Left renal cortex interstitium (tissue), 4 donors: ENCODE data around the gene SLC25A5. TPM values are rescaled to one million over a fixed set of nuclear protein-coding genes. Genes with fewer than 3 reads are reported as not detected.
"Not testable (repeated sequence)": the region's sequence is repeated elsewhere in the genome, so short reads cannot be mapped to it uniquely, and the experiment has no call there.

ENCODE experiments used
- DNase-seq, 4 donors: peaks; one replicate each; pipeline ENCODE4 v3.0.0-alpha.2; 2013; ENCODE audit warnings: low read depth in 4 of 4, low spot score in 2 of 4, missing footprints in 1 of 4
- polyA plus RNA-seq, 4 donors: library from polyadenylated mRNA; unstranded; fragments of 120-200 nt; gene quantifications; one replicate each; pipeline ENCODE4 v1.2.1, GENCODE V29; 2013; ENCODE audit not compliant: insufficient read length in 4 of 4

SLC25A5 gene
- polyA plus RNA-seq, 4 donors = 308 to 363 (median 338) TPM

- DNase-seq = no peak
Measured at GRCh38 chrX:119475389-119476101, 7.3 kb downstream of the SLC25A5 start.

- DNase-seq = no peak
Measured at GRCh38 chrX:119477812-119478232, 9.6 kb downstream of the SLC25A5 start.

DNA sequence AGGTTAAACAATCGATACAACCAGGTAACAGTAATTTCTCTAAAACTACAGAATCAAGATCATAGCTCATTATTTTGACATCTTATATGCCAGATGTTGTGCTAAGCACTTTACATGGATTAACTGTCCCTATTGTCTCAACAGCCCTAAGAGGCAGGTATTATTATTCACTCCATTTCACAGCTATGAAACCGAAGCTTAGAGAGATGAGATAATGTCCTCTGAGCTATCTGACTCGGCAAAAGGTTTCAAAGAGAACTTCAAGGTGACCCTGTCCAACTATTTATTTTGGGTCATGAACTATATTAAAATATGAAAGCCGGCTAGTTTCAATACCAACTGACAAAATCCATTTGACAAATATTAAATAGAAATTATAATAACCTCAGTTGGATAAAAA lies 10.3 kb downstream of the SLC25A5 start:
- no peak for DNase-seq

GRCh38 chrX:119479845-119480244 lies 11.6 kb downstream of the SLC25A5 start:
- DNase-seq = no peak

DNA sequence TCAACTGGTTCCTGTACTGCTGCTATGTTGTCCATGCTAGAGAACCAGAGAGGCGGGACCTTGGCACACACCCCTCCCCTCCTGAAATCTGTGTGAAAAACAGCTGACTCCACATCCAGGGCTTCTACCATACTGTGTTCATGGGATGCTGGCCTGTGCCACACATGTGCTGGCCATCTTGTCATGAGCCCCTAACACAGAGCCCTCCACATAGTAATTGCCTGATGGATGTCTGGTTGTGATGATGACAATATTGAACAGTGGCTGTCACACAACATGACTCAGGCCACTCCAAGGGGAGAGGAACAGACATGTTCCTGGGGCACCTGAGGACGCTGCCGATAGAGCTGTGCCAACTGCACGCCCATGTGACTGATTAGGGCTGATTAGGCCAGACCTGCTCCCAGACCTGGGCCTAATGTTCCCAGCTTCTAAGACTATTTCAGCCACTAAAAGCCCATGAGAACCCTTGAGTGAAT lies 13.1 kb downstream of the SLC25A5 start:
- DNase-seq = no peak

GRCh38 chrX:119482041-119482440 lies 13.8 kb downstream of the SLC25A5 start:
- DNase-seq = no peak

DNA sequence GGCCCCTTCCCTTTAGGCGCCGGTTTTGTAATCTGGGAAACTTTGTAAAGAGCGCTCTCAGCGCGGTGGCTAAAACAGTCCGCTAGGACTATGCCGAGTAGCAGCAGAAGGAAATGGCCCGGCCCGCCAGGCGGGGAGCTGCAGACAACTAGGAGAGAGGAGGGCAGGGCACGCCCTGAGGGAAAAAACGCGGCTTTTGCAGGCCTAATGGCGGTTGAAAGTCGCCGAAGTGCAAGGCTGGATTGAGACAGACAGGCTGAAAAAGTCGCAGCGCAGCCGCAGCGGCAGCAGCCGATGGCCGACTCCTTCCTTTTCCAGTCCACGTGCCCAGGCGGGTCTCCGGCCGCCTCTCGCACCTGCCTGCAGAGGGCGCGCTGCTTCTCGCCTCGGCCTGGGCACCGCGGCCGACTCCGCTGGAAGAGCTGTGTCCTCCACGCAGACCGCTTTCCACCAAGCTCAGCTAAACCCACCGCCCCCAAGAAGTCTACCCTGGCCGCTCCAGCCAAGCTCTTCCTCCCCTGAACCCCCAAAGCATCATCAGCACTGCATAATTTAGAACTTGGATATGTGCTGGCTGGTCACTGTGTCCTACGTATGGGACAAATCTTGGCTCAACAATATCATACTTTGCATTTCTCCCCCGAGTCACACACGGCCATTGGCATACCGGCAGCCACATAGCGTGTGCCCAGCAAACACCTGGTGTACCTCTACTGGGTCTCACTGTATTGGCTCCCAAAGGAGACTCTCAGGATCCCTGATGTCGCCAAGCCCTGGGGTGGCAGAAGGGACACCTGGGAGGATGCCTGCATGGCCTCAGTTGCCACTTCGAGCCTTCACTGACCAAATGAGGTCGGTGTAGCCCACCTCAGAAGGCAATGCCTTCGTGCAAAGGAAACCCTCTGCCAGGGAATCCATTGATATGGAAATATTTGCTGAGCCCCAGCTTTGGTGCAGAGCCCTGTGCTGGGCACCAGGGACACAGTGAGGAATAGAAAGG lies 14.5 kb downstream of the SLC25A5 start:
- no peak for DNase-seq

DNA sequence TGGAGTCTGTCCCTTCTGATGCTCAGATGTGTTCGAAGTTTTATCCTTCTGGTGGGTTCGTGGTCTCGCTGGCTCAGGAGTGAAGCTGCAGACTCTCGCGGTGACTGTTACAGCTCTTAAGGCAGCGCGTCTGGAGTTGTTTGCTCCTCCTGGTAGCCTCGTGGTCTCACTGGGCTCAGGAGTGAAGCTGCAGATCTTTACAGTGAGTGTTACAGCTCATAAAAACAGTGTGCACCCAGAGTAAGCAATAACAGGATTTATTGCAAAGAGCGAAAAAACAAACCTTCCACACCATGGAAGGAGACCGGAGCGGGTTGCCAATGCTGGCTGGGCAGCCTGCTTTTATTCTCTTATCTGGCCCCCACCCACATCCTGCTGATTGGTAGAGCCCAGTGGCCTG lies 18.5 kb downstream of the SLC25A5 start:
- DNase-seq = no peak

DNA sequence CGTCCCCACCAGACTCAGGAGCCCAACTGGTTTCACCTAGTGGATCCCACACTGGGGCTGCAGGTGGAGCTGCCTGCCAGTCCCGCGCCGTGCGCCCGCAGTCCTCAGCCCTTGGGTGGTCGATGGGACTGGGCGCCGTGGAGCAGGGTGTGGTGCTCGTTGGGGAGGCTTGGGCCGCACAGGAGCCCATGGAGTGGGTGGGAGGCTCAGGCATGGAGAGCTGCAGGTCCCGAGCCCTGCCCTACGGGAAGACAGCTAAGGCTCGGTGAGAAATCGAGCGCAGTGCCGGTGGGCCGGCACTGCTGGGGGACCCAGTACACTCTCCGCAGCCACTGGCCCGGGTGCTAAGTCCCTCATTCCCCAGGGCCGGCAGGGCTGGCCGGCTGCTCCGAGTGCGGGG lies 19.5 kb downstream of the SLC25A5 start:
- DNase-seq = not testable (repeated sequence)

DNA sequence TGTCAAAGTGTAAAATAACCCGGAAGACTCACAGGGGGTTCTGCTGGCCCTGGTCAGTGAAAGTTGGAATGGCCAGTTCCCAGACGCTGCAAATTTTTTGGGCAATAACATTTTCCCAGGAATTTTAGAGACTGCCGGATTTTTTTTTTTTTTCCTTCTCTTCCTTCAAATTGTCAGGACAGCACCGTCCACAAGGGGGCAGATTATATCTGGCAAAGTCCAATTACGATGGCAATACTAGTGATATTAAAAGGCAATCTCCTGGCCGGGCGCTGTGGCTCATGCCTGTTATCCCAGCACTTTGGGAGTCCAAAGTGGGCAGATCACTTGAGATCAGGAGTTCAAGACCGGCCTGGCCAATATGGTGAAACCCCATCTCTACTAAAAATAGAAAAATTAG lies 20.5 kb downstream of the SLC25A5 start:
- peak in 1 of 4 donors; percentile 15 for DNase-seq

DNA sequence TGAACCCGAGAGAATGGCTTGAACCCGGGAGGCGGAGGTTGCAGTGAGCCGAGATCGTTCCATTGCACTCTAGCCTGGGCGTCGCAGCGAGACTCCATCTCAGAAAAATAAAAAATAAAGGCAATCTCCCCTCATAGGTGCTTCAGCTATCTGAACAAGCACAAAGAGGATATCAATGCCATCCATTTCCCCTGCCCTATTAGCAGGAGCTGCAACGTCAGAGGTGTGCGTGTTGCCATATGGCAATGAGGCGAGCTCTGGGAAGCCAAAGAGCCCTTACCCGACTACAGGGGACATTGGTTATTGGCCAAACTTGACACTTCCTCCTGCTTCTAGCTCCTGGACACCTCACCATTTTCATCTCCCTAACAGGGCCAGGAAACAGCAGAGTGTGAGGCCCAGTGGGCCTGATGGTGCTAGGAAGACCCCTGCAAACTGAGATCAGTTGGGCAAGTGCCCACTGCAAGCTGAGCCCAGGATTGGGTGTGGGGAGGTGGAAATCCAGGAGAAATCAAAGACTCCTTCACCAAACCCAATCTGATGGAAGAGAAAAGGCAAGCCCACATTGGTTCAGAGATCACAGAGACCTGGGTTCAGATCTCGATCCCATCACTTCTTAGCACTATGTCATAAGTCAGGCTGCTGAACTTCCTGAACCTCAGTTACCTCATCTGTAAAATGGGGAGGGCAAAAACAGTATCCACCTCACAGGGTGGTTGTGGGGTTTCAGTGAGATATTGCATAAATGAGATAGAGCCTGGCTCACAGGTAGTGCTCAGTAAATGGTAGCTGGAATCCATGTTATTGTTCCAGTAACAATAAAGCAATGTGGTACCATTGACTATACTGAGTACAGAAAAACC lies 21.2 kb downstream of the SLC25A5 start:
- DNase-seq = no peak

GRCh38 chrX:119492463-119492862 lies 24.2 kb downstream of the SLC25A5 start:
- no peak for DNase-seq

- not testable (repeated sequence) for DNase-seq
Measured at GRCh38 chrX:119493851-119494495, 25.7 kb downstream of the SLC25A5 start.

GRCh38 chrX:119495734-119496726 lies 27.8 kb downstream of the SLC25A5 start:
- DNase-seq = no peak

DNA sequence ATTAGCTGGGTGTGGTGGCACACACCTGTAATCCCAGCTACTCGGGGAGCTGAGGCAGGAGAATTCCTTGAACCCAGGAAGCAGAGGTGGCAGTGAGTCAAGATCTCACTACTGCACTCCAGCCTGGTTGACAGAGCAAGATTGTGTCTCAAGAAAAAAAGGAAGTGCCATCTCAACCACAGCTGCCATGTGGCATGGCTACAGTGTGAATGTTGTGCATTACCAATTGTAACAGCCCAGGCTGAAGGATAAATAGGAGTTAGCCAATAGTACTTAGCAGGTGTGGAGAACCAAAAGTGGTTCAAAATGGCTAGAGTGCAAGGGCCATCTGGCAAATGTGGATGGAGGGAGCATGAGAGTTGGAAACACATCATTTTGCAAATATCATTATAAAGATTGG lies 28.9 kb downstream of the SLC25A5 start:
- no peak for DNase-seq

DNA sequence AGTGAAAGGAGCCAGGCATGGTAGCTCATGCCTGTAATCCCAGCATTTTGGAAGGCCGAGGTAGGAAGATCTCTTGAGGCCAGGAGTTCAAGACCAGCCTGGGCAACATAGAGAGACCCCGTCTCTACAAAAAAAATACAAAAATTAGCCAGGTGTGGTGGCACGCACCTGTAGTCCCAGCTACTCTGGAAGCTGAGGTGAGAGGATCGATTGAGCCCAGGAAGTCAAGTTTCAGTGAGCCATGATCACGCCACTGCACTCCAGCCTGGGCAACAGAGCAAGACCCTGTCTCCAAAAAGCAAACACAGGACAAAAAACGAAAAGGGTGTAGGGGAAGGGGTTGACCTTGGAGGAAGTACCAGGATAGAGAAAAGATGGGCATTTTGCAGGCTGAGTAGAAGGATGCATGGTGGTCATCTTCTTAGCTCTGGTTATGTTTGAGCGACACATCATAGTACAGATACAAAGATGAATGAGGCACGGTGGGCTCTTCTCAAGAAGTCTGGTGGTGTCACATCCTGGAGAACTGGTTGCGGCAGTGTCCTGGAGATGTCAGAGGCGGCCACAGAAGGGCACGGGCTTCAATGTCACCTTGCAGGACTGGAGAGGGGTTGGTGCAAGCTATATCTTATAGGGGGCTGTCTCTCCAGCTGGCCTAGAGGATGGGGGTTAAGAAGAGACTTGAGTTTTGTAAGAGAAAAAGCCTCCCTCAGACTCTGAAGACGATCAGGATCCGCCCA lies 32.0 kb downstream of the SLC25A5 start:
- no peak for DNase-seq

DNA sequence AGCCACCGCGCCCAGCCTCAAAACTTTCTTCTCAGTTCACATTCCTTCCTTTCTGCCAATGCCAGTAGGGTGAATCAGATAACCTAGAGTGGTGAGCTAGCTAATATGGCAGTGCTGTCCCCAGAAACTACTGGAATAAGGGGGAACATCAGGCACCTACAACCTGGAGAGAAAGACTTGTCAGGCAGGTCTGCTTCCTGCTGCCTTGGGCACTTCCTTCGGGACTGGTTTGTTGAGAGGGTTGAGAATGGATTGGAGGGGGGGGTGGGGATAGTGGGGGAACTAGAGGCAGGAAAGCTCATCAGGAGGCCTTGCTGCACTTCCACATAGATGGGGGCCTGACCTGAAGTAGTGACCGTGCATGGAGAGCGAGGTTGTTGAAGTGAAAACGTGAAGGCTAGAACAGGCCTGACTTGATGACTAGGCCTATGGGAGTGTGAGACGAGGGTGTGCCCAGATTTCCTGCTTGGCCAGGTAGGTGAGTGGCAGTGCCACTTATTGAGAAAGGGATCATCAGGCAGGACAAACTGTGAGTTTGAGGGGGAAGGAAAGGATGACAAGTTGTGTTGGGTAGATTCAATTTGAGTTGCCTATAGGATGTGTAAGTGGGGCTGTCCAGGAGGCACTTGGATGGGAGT lies 33.4 kb downstream of the SLC25A5 start:
- no peak for DNase-seq
